Epithelial cell of proximal tubule (primary cell): ENCODE results near the gene IL9. TPM values are rescaled to one million over a fixed set of nuclear protein-coding genes. Genes with fewer than 3 reads are reported as not detected.

Experiments used
- DNase-seq: peaks from one replicate; pipeline ENCODE4 v3.0.0-alpha.2; 2011; ENCODE audit warnings: low read depth
- H3K4me3 ChIP-seq: 2 replicates; pipeline ENCODE4 v1.5.1; 2011; ENCODE audit warnings: low read depth, mild to moderate bottlenecking, low read length
- CTCF ChIP-seq: conservative IDR thresholded peaks from 2 replicates; pipeline ENCODE4 v1.5.1; 2012; ENCODE audit warnings: low read depth, mild to moderate bottlenecking, low read length
- total RNA-seq: library from RNA; depleted of rRNA; stranded (reverse); fragments of >200 nt; gene quantifications from 2 replicates; pipeline ENCODE4 v1.2.3, GENCODE V29; 2015

The IL9 gene
- total RNA-seq, 1 donor from 2014 or later = not detected

GRCh38 chr5:135934939-135935338 is 39.3 kb upstream of the IL9 start:
- no peak overlapping the region for H3K4me3 ChIP-seq
- peak; percentile 35 for DNase-seq
- TF ChIP-seq CTCF = no peak

- H3K4me3 ChIP-seq = peak overlapping the region; percentile 53
- no peak for DNase-seq
- no peak for TF ChIP-seq CTCF
Measured at GRCh38 chr5:135930949-135931295, 35.3 kb upstream of the IL9 start.

GRCh38 chr5:135930029-135930948 is 34.6 kb upstream of the IL9 start:
- peak overlapping the region; percentile 53 for H3K4me3 ChIP-seq

GRCh38 chr5:135921388-135921787 is 25.7 kb upstream of the IL9 start:
- no peak for TF ChIP-seq CTCF
- no peak overlapping the region for H3K4me3 ChIP-seq
- DNase-seq = no peak

More at GRCh38 chr5:135930029-135930948, 34.6 kb upstream of the IL9 start:
- DNase-seq = no peak
- peak; percentile 15 for TF ChIP-seq CTCF

GRCh38 chr5:135920199-135920598 is 24.6 kb upstream of the IL9 start:
- DNase-seq = no peak
- no peak overlapping the region for H3K4me3 ChIP-seq
- TF ChIP-seq CTCF = no peak

- DNase-seq = no peak
- TF ChIP-seq CTCF = no peak
- no peak overlapping the region for H3K4me3 ChIP-seq
Measured at GRCh38 chr5:135916638-135917263, 21.1 kb upstream of the IL9 start.
